ENCODE data around the gene REL.
A peak's percentile ranks its signal among the peaks of the same experiment; 100 is the strongest.
"Not testable (repeated sequence)": the region's sequence is repeated elsewhere in the genome, so short reads cannot be mapped to it uniquely, and the experiment has no call there.

REL gene

GRCh38 chr2:60885683-60886082, 4.3 kb downstream of the REL start:
- Histone ChIP-seq H3K4me1 (ENCODE audit: insufficient read depth, poor library complexity, severe bottlenecking) (peaks cover 31% of the 10 kb centered on the region), H3K36me3 (ENCODE audit: low read depth) (no peaks in the 10 kb centered on the region; the same call in 1 of the 2 replicates), H3K4me3 (ENCODE audit: severe bottlenecking) (no peak overlapping the region), H3K9me3 (ENCODE audit: severe bottlenecking) (no peaks in the 10 kb centered on the region), H3K27me3 (ENCODE audit: insufficient read depth, poor library complexity, severe bottlenecking) (no peaks in the 10 kb centered on the region), H3K27ac (ENCODE audit: poor library complexity, severe bottlenecking) (peak overlapping the region; percentile 76)
- ATAC-seq (ENCODE audit: low read depth) (no peak), DNase-seq (ENCODE audit: low spot score) (no peak)
- no peak for TF ChIP-seq CTCF (IDR thresholded peaks at IDR 0.05; ENCODE audit: poor library complexity, severe bottlenecking)

GRCh38 chr2:60886991-60887390, 5.6 kb downstream of the REL start:
- Histone ChIP-seq H3K36me3 (ENCODE audit: low read depth) (peaks cover 4% of the 10 kb centered on the region), H3K4me1 (ENCODE audit: insufficient read depth, poor library complexity, severe bottlenecking) (peaks cover 31% of the 10 kb centered on the region), H3K27me3 (ENCODE audit: insufficient read depth, poor library complexity, severe bottlenecking) (no peaks in the 10 kb centered on the region), H3K9me3 (ENCODE audit: severe bottlenecking) (no peaks in the 10 kb centered on the region), H3K4me3 (ENCODE audit: severe bottlenecking) (no peak overlapping the region), H3K27ac (ENCODE audit: poor library complexity, severe bottlenecking) (no peak overlapping the region)
- DNase-seq (ENCODE audit: low spot score) (no peak), ATAC-seq (ENCODE audit: low read depth) (no peak)
- no peak for TF ChIP-seq CTCF (IDR thresholded peaks at IDR 0.05; ENCODE audit: poor library complexity, severe bottlenecking)

GRCh38 chr2:60888853-60889252, 7.5 kb downstream of the REL start:
- H3K4me1 ChIP-seq (ENCODE audit: insufficient read depth, poor library complexity, severe bottlenecking): peaks cover 31% of the 10 kb centered on the region
- no peak overlapping the region for H3K27ac ChIP-seq (ENCODE audit: poor library complexity, severe bottlenecking)
- no peak overlapping the region for H3K4me3 ChIP-seq (ENCODE audit: severe bottlenecking)
- H3K36me3 ChIP-seq (ENCODE audit: low read depth): peaks cover 23% of the 10 kb centered on the region
- no peaks in the 10 kb centered on the region for H3K27me3 ChIP-seq (ENCODE audit: insufficient read depth, poor library complexity, severe bottlenecking)
- no peaks in the 10 kb centered on the region for H3K9me3 ChIP-seq (ENCODE audit: severe bottlenecking)
- ATAC-seq (ENCODE audit: low read depth) (no peak), DNase-seq (ENCODE audit: low spot score) (no peak)
- no peak for TF ChIP-seq CTCF (IDR thresholded peaks at IDR 0.05; ENCODE audit: poor library complexity, severe bottlenecking)

- not testable (repeated sequence) for ATAC-seq (ENCODE audit: low read depth); H3K9me3 ChIP-seq (ENCODE audit: severe bottlenecking); H3K27me3 ChIP-seq (ENCODE audit: insufficient read depth, poor library complexity, severe bottlenecking); H3K27ac ChIP-seq (ENCODE audit: poor library complexity, severe bottlenecking); H3K4me3 ChIP-seq (ENCODE audit: severe bottlenecking); DNase-seq (ENCODE audit: low spot score)
- H3K36me3 ChIP-seq (ENCODE audit: low read depth): peaks cover 31% of the 10 kb centered on the region
- peaks cover 23% of the 10 kb centered on the region for H3K4me1 ChIP-seq (ENCODE audit: insufficient read depth, poor library complexity, severe bottlenecking)
These were observed 8.4 kb downstream of the REL start for GRCh38 chr2:60889581-60890392.

- DNase-seq (ENCODE audit: low spot score): no peak
- Histone ChIP-seq H3K27ac (ENCODE audit: poor library complexity, severe bottlenecking) (no peak overlapping the region), H3K27me3 (ENCODE audit: insufficient read depth, poor library complexity, severe bottlenecking) (no peaks in the 10 kb centered on the region), H3K4me1 (ENCODE audit: insufficient read depth, poor library complexity, severe bottlenecking) (peaks cover 20% of the 10 kb centered on the region), H3K4me3 (ENCODE audit: severe bottlenecking) (no peak overlapping the region), H3K36me3 (ENCODE audit: low read depth) (peaks cover 36% of the 10 kb centered on the region), H3K9me3 (ENCODE audit: severe bottlenecking) (no peaks in the 10 kb centered on the region)
- no peak for ATAC-seq (ENCODE audit: low read depth)
- TF ChIP-seq CTCF (IDR thresholded peaks at IDR 0.05; ENCODE audit: poor library complexity, severe bottlenecking): no peak
These were observed 9.0 kb downstream of the REL start for GRCh38 chr2:60890393-60890707.

All from RWPE2 (cell line).